SH-SY5Y (cell line): ENCODE results near the gene CECR2.

ENCODE experiments used
- GATA2 ChIP-seq: IDR thresholded peaks from 2 replicates; pipeline ENCODE4 v1.6.1; 2011; ENCODE audit warnings: mild to moderate bottlenecking, low read depth, low read length
- GATA3 ChIP-seq: IDR thresholded peaks from 2 replicates; pipeline ENCODE4 v1.6.1; 2011; ENCODE audit warnings: low read depth, mild to moderate bottlenecking, low read length, moderate library complexity

GRCh38 chr22:17475318-17476230, 106.3 kb downstream of the CECR2 start:
- TF ChIP-seq GATA2, result no peak
- TF ChIP-seq GATA3, result no peak
